ENCODE data around the gene DCTN4. TPM values are rescaled to one million over a fixed set of nuclear protein-coding genes. Genes with fewer than 3 reads are reported as not detected.
"Not testable (repeated sequence)": the region's sequence is repeated elsewhere in the genome, so short reads cannot be mapped to it uniquely, and the experiment has no call there.

DCTN4 gene
- total RNA-seq (10 to 100 TPM; 36.9 to 79.8 (median 38.4) TPM), total RNA-seq (45.7 to 132 (median 61.1) reads per million in 29 experiments)
- 31.5 TPM for total RNA-seq (2013)

DNA sequence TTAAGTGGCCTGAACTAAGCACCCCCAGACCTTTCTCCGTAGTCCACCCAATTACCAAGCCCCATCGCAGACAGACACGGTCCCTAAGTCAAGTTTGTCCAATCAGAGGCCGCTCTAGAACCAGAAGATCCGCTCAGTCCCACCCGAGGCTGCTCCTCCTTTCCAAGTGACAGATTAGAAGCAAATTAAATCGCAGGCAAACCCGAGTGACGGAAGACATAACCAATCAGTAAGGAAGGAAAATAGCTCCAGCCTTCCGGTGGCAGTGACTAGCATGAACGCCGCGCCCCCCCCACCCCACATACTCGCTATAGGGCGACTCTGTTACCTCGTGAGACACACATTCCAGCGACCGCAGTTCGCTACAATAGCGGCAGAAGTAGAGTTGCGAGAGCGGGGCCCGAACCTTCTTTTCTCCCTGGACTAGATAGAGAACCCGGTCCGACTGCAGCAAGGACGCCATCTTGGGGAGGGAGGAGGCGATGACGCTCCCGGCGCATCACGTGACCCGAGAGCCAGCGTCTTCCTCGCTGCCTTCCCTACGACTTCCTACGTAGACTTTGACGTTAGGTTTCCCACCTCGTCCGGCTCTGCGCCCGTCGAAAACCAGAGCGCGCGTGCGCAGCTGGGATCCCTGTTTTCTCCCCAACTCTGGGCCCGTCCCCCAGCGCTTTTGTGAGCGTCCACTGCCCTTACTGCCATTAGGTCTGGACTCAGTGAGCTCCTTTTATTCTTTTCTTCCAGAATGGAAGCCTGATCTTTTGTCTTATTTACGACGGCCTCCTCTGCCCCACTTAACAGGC lies at the start of gene DCTN4:
DCTN4 (minus strand) TSS at position 487 of the 803 bp plus-strand sequence; CDS start at position 463, 24 bp downstream.
- H3K36me3 Mint-ChIP-seq = peaks cover 23% of the 10 kb centered on the region
- peak; percentile 88 to 98 (median 92) for DNase-seq
- no peak within 1 kb of the TSS for H3K4me3 Mint-ChIP-seq
- CTCF ChIA-PET = interaction anchor here (0.6 to 3.9 kb wide), 13 partner anchors 19 to 309 kb away, joined by 3 to 27 read pairs (median 6); partner anchors contain the start of genes IRGM (in 1 of the 2), RBM22 (in 1 of the 2) and SMIM3 (in 1 of the 2)
- peaks cover 11 to 20% of the 10 kb centered on the region in 2 experiments for H3K4me1 ChIP-seq (ENCODE audit: control insufficient read depth in 1 of 2, extremely low read depth in 1 of 2, insufficient read depth in 2 of 2, low read length in 2 of 2)
- H3K9me3 ChIP-seq = no peaks in the 10 kb centered on the region
- H3K27ac ChIP-seq (ENCODE audit: low read length) = peak within 1 kb of the TSS; percentile 90
- peaks cover 3 to 22% of the 10 kb centered on the region in 2 donors for H3K36me3 ChIP-seq (ENCODE audit: control insufficient read depth in 2 of 2, extremely low read depth in 1 of 2, insufficient read depth in 1 of 2, low read length in 1 of 2)
- H3K27me3 ChIP-seq (replicated peaks in 1 of 2; ENCODE audit: control insufficient read depth in 2 of 2, extremely low read depth in 1 of 2, insufficient read depth in 2 of 2, low read length in 1 of 2) = no peaks in the 10 kb centered on the region
- no peaks in the 10 kb centered on the region for H3K27me3 Mint-ChIP-seq
- POLR2A ChIA-PET = interaction anchor here (0.6 to 2.2 kb wide), 7 partner anchors 19 to 89 kb away, joined by 3 to 21 read pairs (median 5); partner anchors contain the start of gene RBM22 (in 2 of the 2)
- H3K4me3 ChIP-seq (ENCODE audit: control insufficient read depth in 1 of 2, extremely low read depth in 1 of 2, low read length in 1 of 2) = peak within 1 kb of the TSS; percentile 79 to 89
- no peak within 1 kb of the TSS for H3K27ac Mint-ChIP-seq
- WGBS (ENCODE audit: insufficient coverage) = 4% methylated on average over 43 of the region's 51 CpGs
- peak; percentile 92 to 95 (median 94) for ATAC-seq (replicated peaks in 1 of 4)
- no peaks in the 10 kb centered on the region for H3K9me3 Mint-ChIP-seq
- H3K4me1 Mint-ChIP-seq = peaks cover 29 to 40% (median 37%) of the 10 kb centered on the region in 3 donors

DNA sequence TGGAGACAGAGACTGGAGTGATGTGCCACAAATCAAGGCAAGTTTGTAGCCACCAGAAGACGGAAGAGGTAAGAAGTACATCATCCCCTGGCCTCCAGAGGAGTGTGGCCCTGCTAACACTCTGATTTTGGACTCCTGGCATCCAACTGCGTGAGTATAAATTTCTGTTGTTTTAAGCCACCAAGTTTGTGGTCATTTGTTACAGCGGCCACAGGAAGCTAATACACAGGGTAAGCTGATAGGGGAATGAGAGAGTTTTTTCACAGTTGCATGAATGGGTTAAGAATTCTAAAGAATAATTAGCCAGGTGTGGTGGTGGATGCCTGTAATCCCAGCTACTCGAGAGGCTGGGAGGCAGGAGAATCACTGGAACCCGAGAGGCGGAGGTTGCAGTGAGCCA lies 45.6 kb upstream of the DCTN4 start:
- Histone ChIP-seq H3K4me1 (ENCODE audit: control insufficient read depth in 1 of 2, extremely low read depth in 1 of 2, insufficient read depth in 2 of 2, low read length in 2 of 2) (peaks cover 4 to 8% of the 10 kb centered on the region in 2 experiments), H3K27me3 (replicated peaks in 1 of 2; ENCODE audit: control insufficient read depth in 2 of 2, extremely low read depth in 1 of 2, insufficient read depth in 2 of 2, low read length in 1 of 2) (no peaks in the 10 kb centered on the region), H3K36me3 (ENCODE audit: control insufficient read depth in 2 of 2, extremely low read depth in 1 of 2, insufficient read depth in 1 of 2, low read length in 1 of 2) (no peaks in the 10 kb centered on the region), H3K27ac (ENCODE audit: low read length) (no peak overlapping the region), H3K9me3 (no peaks in the 10 kb centered on the region), H3K4me3 (ENCODE audit: control insufficient read depth in 1 of 2, extremely low read depth in 1 of 2, low read length in 1 of 2) (no peak overlapping the region)
- no peak overlapping the region for H3K27ac Mint-ChIP-seq
- no peak for ATAC-seq (replicated peaks in 1 of 4)
- peaks cover 0 to 11% of the 10 kb centered on the region in 2 donors for H3K27me3 Mint-ChIP-seq
- ChIA-PET CTCF (interaction anchor here (1.1 to 2.9 kb wide), 2 partner anchors 42 to 43 kb away, joined by 3 to 8 read pairs; partner anchors contain the start of gene IRGM (in 1 of the 2)), POLR2A (no interaction called here)
- WGBS (ENCODE audit: insufficient coverage) = 95% methylated on average over 5 of the region's 6 CpGs
- H3K4me1 Mint-ChIP-seq = peaks cover 0 to 9% (median 4%) of the 10 kb centered on the region in 3 donors
- H3K9me3 Mint-ChIP-seq = no peaks in the 10 kb centered on the region
- no peak for DNase-seq
- H3K4me3 Mint-ChIP-seq = no peak overlapping the region
- H3K36me3 Mint-ChIP-seq = no peaks in the 10 kb centered on the region

DNA sequence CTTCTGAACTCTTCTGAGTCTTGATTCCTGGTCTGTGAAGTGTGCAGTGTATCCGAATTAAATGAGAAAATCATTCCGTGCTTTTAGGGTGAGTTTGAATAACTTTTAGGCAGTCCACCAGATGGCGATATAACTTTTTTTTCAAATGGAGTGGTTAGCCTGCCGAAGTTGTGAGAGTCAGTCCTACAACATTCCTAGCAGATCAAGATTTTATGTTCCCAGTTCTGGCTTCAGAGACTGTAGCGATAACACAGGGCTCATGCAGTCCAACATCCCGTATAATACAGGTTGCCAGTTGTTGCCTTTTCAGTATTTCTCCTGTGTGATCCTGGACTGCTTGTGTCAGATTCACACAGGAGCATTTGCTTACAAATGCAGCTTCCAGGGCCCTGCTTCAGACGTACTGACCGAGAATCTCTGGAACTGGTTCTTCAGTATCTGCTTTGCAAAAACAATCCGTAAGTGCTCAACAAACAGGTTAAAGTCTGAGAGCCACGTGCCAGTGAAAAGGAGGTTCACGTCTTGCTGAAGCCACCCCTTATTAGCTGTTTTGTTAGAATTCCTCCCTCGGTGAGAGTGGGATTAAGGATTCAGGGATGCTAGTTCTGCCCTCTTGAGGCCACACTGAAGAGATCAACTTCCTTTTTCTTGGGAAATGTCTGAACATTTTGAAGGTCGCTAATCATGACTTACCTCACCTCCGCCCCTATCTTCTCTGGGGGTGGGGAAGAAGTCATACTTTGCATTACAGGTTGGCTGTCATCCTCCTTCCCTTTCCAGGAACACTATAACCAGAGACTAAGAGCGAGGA lies 42.5 kb upstream of the DCTN4 start:
- Histone ChIP-seq H3K4me3 (ENCODE audit: control insufficient read depth in 1 of 2, extremely low read depth in 1 of 2, low read length in 1 of 2) (no peak overlapping the region), H3K27me3 (replicated peaks in 1 of 2; ENCODE audit: control insufficient read depth in 2 of 2, extremely low read depth in 1 of 2, insufficient read depth in 2 of 2, low read length in 1 of 2) (no peaks in the 10 kb centered on the region), H3K27ac (ENCODE audit: low read length) (no peak overlapping the region), H3K4me1 (ENCODE audit: control insufficient read depth in 1 of 2, extremely low read depth in 1 of 2, insufficient read depth in 2 of 2, low read length in 2 of 2) (peaks cover 4 to 8% of the 10 kb centered on the region in 2 experiments), H3K36me3 (ENCODE audit: control insufficient read depth in 2 of 2, extremely low read depth in 1 of 2, insufficient read depth in 1 of 2, low read length in 1 of 2) (no peaks in the 10 kb centered on the region), H3K9me3 (no peaks in the 10 kb centered on the region)
- Mint-ChIP-seq H3K36me3 (peaks cover 6% of the 10 kb centered on the region), H3K9me3 (no peaks in the 10 kb centered on the region), H3K4me1 (peaks cover 0 to 9% (median 4%) of the 10 kb centered on the region in 3 donors), H3K4me3 (no peak overlapping the region), H3K27ac (no peak overlapping the region), H3K27me3 (peaks cover 0 to 11% of the 10 kb centered on the region in 2 donors)
- ATAC-seq (replicated peaks in 1 of 4) (peak in 1 of 4 experiments; percentile 49), DNase-seq (peak in 1 of 35 experiments; percentile 72)
- 29% methylated on average over 8 of the region's 15 CpGs for WGBS (ENCODE audit: insufficient coverage)
- CTCF ChIA-PET = interaction anchor here (0.7 to 3.1 kb wide), 5 partner anchors 12 to 100 kb away, joined by 3 to 31 read pairs (median 4); partner anchors contain the start of genes IRGM (in 1 of the 2) and RBM22 (in 1 of the 2)
- POLR2A ChIA-PET = no interaction called here

DNA sequence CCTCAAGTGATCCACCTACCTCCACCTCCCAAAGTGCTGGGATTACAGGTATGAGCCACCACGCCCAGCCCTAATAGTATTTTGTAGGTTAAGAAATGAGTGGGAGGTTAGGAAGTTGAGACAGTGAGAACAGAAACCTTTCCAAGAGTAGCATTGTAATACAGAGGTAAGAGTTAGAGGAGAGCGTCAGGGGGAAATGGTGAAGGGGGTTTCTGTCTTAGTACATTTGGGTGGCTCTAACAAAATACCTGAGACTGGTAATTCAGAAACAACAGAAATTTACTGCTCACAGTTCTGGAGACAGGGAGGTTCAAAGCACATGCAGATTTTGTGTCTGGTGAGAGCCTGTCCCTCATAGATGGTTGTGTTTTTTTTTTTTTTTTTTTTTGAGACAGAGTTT lies 38.6 kb upstream of the DCTN4 start:
- no CpG with 5 or more reads among the region's 2 CpGs for WGBS (ENCODE audit: insufficient coverage)
- Histone ChIP-seq H3K36me3 (ENCODE audit: control insufficient read depth in 2 of 2, extremely low read depth in 1 of 2, insufficient read depth in 1 of 2, low read length in 1 of 2) (no peaks in the 10 kb centered on the region), H3K4me1 (ENCODE audit: control insufficient read depth in 1 of 2, extremely low read depth in 1 of 2, insufficient read depth in 2 of 2, low read length in 2 of 2) (peaks cover 4 to 8% of the 10 kb centered on the region in 2 experiments), H3K9me3 (no peaks in the 10 kb centered on the region), H3K4me3 (ENCODE audit: control insufficient read depth in 1 of 2, extremely low read depth in 1 of 2, low read length in 1 of 2) (no peak overlapping the region), H3K27ac (ENCODE audit: low read length) (no peak overlapping the region), H3K27me3 (replicated peaks in 1 of 2; ENCODE audit: control insufficient read depth in 2 of 2, extremely low read depth in 1 of 2, insufficient read depth in 2 of 2, low read length in 1 of 2) (no peaks in the 10 kb centered on the region)
- peaks cover 0 to 1% of the 10 kb centered on the region in 2 donors for H3K27me3 Mint-ChIP-seq
- no peak overlapping the region for H3K4me3 Mint-ChIP-seq
- peaks cover 0 to 9% (median 4%) of the 10 kb centered on the region in 3 donors for H3K4me1 Mint-ChIP-seq
- H3K36me3 Mint-ChIP-seq = peaks cover 12% of the 10 kb centered on the region
- no peaks in the 10 kb centered on the region for H3K9me3 Mint-ChIP-seq
- no peak overlapping the region for H3K27ac Mint-ChIP-seq
- ATAC-seq (replicated peaks in 1 of 4) = no peak
- POLR2A ChIA-PET = interaction anchor here in 1 of 2 donors (0.6 kb wide), 1 partner anchor 124 kb away, joined by 6 read pairs; no protein-coding TSS in a partner anchor
- CTCF ChIA-PET = no interaction called here
- no peak for DNase-seq

DNA sequence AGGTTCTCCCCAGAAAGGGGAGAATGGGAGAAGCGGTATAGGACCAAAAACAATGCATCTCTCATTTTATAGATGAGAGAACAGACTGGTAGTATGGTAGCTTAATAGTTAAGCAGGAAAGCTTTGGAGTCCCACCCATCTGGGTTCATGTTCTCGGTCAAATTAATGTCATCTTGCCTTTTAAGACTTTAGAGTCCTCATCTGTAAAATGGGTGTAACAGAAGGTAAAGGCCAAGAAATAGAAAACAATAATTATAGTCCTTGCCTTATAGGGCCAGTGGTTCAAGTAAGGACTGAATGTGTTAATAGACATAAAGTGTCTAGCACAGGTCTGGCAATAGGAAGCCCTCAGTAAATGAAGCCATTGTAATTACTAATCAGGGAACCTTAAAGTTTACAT lies 36.1 kb upstream of the DCTN4 start:
- Histone ChIP-seq H3K4me1 (ENCODE audit: control insufficient read depth in 1 of 2, extremely low read depth in 1 of 2, insufficient read depth in 2 of 2, low read length in 2 of 2) (peaks cover 7 to 10% of the 10 kb centered on the region in 2 experiments), H3K9me3 (no peaks in the 10 kb centered on the region), H3K4me3 (ENCODE audit: control insufficient read depth in 1 of 2, extremely low read depth in 1 of 2, low read length in 1 of 2) (no peak overlapping the region), H3K27me3 (replicated peaks in 1 of 2; ENCODE audit: control insufficient read depth in 2 of 2, extremely low read depth in 1 of 2, insufficient read depth in 2 of 2, low read length in 1 of 2) (no peaks in the 10 kb centered on the region), H3K36me3 (ENCODE audit: control insufficient read depth in 2 of 2, extremely low read depth in 1 of 2, insufficient read depth in 1 of 2, low read length in 1 of 2) (no peaks in the 10 kb centered on the region), H3K27ac (ENCODE audit: low read length) (no peak overlapping the region)
- WGBS (ENCODE audit: insufficient coverage) = no CpG with 5 or more reads among the region's 2 CpGs
- no peak overlapping the region for H3K4me3 Mint-ChIP-seq
- no peaks in the 10 kb centered on the region for H3K9me3 Mint-ChIP-seq
- no peak overlapping the region for H3K27ac Mint-ChIP-seq
- DNase-seq (no peak), ATAC-seq (replicated peaks in 1 of 4) (no peak)
- peaks cover 12% of the 10 kb centered on the region for H3K36me3 Mint-ChIP-seq
- H3K27me3 Mint-ChIP-seq = no peaks in the 10 kb centered on the region
- ChIA-PET CTCF (no interaction called here), POLR2A (no interaction called here)
- peaks cover 16 to 18% (median 16%) of the 10 kb centered on the region in 3 donors for H3K4me1 Mint-ChIP-seq

DNA sequence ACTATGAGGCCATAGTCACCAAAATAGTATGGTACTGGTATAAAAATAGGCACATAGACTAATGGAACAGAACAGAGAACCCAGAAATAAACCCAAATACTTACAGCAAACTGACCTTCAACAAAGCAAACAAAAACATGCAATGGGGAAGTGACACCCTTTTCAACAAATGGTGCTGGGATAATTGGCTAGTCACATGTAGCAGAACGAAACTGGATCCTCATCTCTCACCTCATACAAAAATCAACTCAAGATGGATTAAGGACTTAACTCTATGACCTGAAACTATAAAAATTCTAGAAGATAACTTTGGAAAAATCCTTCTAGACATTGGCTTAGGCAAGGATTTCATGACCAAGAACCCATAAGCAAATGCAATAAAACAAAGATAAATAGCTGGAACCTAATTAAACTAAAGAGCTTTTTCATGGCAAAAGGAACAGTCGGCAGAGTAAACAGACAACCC lies 34.6 kb upstream of the DCTN4 start:
- CTCF ChIA-PET = interaction anchor here in 1 of 2 donors (0.6 kb wide), 2 partner anchors 19 to 359 kb away, joined by 3 to 4 read pairs; no protein-coding TSS in a partner anchor
- no CpG with 5 or more reads among the region's 2 CpGs for WGBS (ENCODE audit: insufficient coverage)
- H3K4me3 Mint-ChIP-seq; H3K27ac ChIP-seq (ENCODE audit: low read length); H3K4me3 ChIP-seq (ENCODE audit: control insufficient read depth in 1 of 2, extremely low read depth in 1 of 2, low read length in 1 of 2); H3K27me3 ChIP-seq (replicated peaks in 1 of 2; ENCODE audit: control insufficient read depth in 2 of 2, extremely low read depth in 1 of 2, insufficient read depth in 2 of 2, low read length in 1 of 2); H3K9me3 Mint-ChIP-seq; DNase-seq; H3K9me3 ChIP-seq; H3K27ac Mint-ChIP-seq; ATAC-seq (replicated peaks in 1 of 4); H3K27me3 Mint-ChIP-seq; H3K36me3 ChIP-seq (ENCODE audit: control insufficient read depth in 2 of 2, extremely low read depth in 1 of 2, insufficient read depth in 1 of 2, low read length in 1 of 2); POLR2A ChIA-PET: not testable (repeated sequence)
- peaks cover 15% of the 10 kb centered on the region in 2 experiments for H3K4me1 ChIP-seq (ENCODE audit: control insufficient read depth in 1 of 2, extremely low read depth in 1 of 2, insufficient read depth in 2 of 2, low read length in 2 of 2)
- Mint-ChIP-seq H3K4me1 (peaks cover 26 to 30% (median 30%) of the 10 kb centered on the region in 3 donors), H3K36me3 (peaks cover 12% of the 10 kb centered on the region)
